CD8-positive, alpha-beta memory T cell (primary cell): ENCODE measurements around the gene FAM221B. TPM values are rescaled to one million over a fixed set of nuclear protein-coding genes. Genes with fewer than 3 reads are reported as not detected.
A peak's percentile ranks its signal among the peaks of the same experiment; 100 is the strongest.

Source experiments
- CTCF ChIA-PET: fragments of 350-600 bp; sonication (Branson Sonifier 250); formaldehyde crosslinking; loops from one replicate; lab custom pipeline; 2021; ENCODE audit warnings: antibody characterized with exemption; lab: Charles Lee
- POLR2A ChIA-PET: fragments of 350-600 bp; sonication (Branson Sonifier 250); formaldehyde crosslinking; loops from one replicate; lab custom pipeline; 2021; ENCODE audit warnings: antibody characterized with exemption; lab: Charles Lee
- DNase-seq, 5 donors: peaks; one replicate each; pipeline versions ENCODE4 v3.0.0 to v3.0.0-alpha.2; 2020 to 2022; ENCODE audit warnings: mixed read lengths in 1 of 5
- H3K27ac ChIP-seq: one replicate; pipeline ENCODE4 v1.7.0; 2013; ENCODE audit warnings: low read depth, mild to moderate bottlenecking, low read length, moderate library complexity
- H3K27me3 ChIP-seq: 2 replicates; pipeline ENCODE4 v1.7.0; 2013; ENCODE audit warnings: low read length, mild to moderate bottlenecking; ENCODE audit not compliant: insufficient read depth, poor library complexity, severe bottlenecking
- H3K36me3 ChIP-seq: 2 replicates; pipeline ENCODE4 v1.7.0; 2013; ENCODE audit warnings: mild to moderate bottlenecking, low read length, moderate library complexity; ENCODE audit not compliant: insufficient read depth
- H3K4me1 ChIP-seq: 2 replicates; pipeline ENCODE4 v1.7.0; 2013; ENCODE audit warnings: mild to moderate bottlenecking, low read length, moderate library complexity; ENCODE audit not compliant: insufficient read depth
- H3K4me3 ChIP-seq: 2 replicates; pipeline ENCODE4 v1.7.0; 2013; ENCODE audit warnings: mild to moderate bottlenecking, low read length
- H3K9me3 ChIP-seq: 2 replicates; pipeline ENCODE4 v1.7.0; 2013; ENCODE audit warnings: mild to moderate bottlenecking, low read length
- H3K27ac Mint-ChIP-seq, 8 donors: one replicate each; pipeline ENCODE4 v1.8.0; 2020 to 2021; ENCODE audit warnings: mixed read lengths in 8 of 8, mild to moderate bottlenecking in 6 of 8, inconsistent platforms in 3 of 8, moderate library complexity in 3 of 8
- H3K27me3 Mint-ChIP-seq, 2 donors: one replicate each; pipeline ENCODE4 v1.8.0; 2020 to 2021; ENCODE audit warnings: mixed read lengths in 2 of 2, mild to moderate bottlenecking in 1 of 2, moderate library complexity in 1 of 2
- H3K36me3 Mint-ChIP-seq, 3 donors: one replicate each; pipeline ENCODE4 v1.8.0; 2020 to 2021; ENCODE audit warnings: mixed read lengths in 3 of 3, inconsistent platforms in 1 of 3, mild to moderate bottlenecking in 1 of 3
- H3K4me1 Mint-ChIP-seq, 3 donors: one replicate each; pipeline ENCODE4 v1.8.0; 2020 to 2021; ENCODE audit warnings: mixed read lengths in 3 of 3, inconsistent platforms in 1 of 3, mild to moderate bottlenecking in 1 of 3
- H3K4me3 Mint-ChIP-seq, 7 donors: one replicate each; pipeline ENCODE4 v1.8.0; 2020 to 2021; ENCODE audit warnings: mixed read lengths in 7 of 7, mild to moderate bottlenecking in 6 of 7, moderate library complexity in 4 of 7, inconsistent platforms in 2 of 7
- H3K9me3 Mint-ChIP-seq, 5 donors: one replicate each; pipeline ENCODE4 v1.8.0; 2020 to 2022; ENCODE audit warnings: mixed read lengths in 5 of 5, mild to moderate bottlenecking in 3 of 5, moderate library complexity in 2 of 5, inconsistent platforms in 1 of 5
- polyA plus RNA-seq: library from polyadenylated mRNA; unstranded; fragments of 300-500 nt; fragmentation: Illumina TruSeq; gene quantifications from one replicate; pipeline ENCODE4 v1.2.3, GENCODE V29; 2021
- total RNA-seq, 2 experiments: library from RNA; stranded (reverse); gene quantifications; one replicate each; pipeline ENCODE4 v1.2.3, GENCODE V29; 2021

Gene FAM221B
- total and polyA plus RNA-seq, 3 experiments from 2014 or later, result not detected

DNA sequence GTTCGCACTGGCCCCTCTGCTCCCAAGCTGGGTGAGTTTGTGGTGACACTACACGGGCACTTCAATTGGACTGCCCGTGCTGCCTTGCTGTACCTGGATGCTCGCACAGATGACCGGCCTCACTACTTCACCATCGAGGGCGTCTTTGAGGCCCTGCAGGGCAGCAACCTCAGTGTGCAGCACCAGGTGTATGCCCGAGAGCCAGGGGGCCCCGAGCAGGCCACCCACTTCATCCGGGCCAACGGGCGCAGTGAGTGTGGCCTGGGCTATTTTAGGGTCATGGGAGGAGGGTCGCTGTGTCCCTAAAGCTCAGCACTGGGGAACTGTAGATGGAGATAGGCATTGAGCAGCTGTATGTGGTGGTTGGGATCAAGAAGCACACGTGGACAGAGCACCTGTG is 35.7 kb downstream of the FAM221B start:
- peaks cover 6% of the 10 kb centered on the region for H3K36me3 ChIP-seq
- H3K27ac Mint-ChIP-seq, result peak overlapping the region in 2 of 8 donors; percentile 49 to 63
- H3K36me3 Mint-ChIP-seq, result peaks cover 0 to 23% (median 6%) of the 10 kb centered on the region in 3 donors
- no peaks in the 10 kb centered on the region for H3K27me3 ChIP-seq
- H3K4me1 ChIP-seq, result no peaks in the 10 kb centered on the region
- no peaks in the 10 kb centered on the region for H3K27me3 Mint-ChIP-seq
- ChIA-PET POLR2A (no interaction called here), CTCF (interaction anchor here (0.7 to 2.4 kb wide), 5 partner anchors 34 to 110 kb away, joined by 3 to 15 read pairs (median 4); no protein-coding TSS in a partner anchor)
- peaks cover 7 to 8% (median 8%) of the 10 kb centered on the region in 3 donors for H3K4me1 Mint-ChIP-seq
- H3K4me3 ChIP-seq, result no peak overlapping the region
- H3K27ac ChIP-seq, result no peak overlapping the region
- H3K9me3 ChIP-seq, result no peaks in the 10 kb centered on the region
- H3K9me3 Mint-ChIP-seq, result no peaks in the 10 kb centered on the region
- DNase-seq, result no peak
- no peak overlapping the region for H3K4me3 Mint-ChIP-seq

DNA sequence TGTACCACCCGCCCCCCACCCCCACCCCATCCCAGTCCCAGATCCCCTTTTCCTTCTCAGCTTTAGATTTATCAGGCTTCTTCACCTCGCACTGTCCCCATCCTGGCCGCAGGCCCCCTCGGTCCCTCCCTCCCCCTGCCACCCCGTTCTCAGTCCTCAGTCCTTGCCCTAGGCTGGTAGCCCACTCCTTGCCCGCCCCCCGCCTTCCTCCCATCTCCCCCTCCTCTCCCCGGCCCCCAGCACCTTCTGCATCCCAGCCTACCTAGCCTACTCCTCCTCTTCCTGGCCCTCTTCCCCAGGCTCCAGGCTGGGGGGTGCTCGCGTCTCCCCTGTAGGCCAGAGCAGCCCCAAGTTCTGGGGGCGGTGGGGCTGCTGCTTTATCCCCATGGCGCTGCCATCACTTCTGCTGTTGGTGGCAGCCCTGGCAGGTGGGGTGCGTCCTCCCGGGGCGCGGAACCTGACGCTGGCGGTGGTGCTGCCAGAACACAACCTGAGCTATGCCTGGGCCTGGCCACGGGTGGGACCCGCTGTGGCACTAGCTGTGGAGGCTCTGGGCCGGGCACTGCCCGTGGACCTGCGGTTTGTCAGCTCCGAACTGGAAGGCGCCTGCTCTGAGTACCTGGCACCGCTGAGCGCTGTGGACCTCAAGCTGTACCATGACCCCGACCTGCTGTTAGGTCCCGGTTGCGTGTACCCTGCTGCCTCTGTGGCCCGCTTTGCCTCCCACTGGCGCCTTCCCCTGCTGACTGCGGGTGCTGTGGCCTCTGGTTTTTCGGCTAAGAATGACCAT is 36.3 kb downstream of the FAM221B start:
- H3K9me3 Mint-ChIP-seq, result no peaks in the 10 kb centered on the region
- H3K4me3 Mint-ChIP-seq, result no peak overlapping the region
- Histone ChIP-seq H3K27me3 (no peaks in the 10 kb centered on the region), H3K27ac (no peak overlapping the region), H3K36me3 (peaks cover 6% of the 10 kb centered on the region), H3K9me3 (no peaks in the 10 kb centered on the region), H3K4me1 (no peaks in the 10 kb centered on the region), H3K4me3 (no peak overlapping the region)
- H3K4me1 Mint-ChIP-seq, result peaks cover 7 to 9% (median 8%) of the 10 kb centered on the region in 3 donors
- ChIA-PET POLR2A (no interaction called here), CTCF (interaction anchor here (0.7 to 2.4 kb wide), 5 partner anchors 34 to 111 kb away, joined by 3 to 15 read pairs (median 3); no protein-coding TSS in a partner anchor)
- peaks cover 0 to 29% (median 8%) of the 10 kb centered on the region in 3 donors for H3K36me3 Mint-ChIP-seq
- DNase-seq, result no peak
- H3K27ac Mint-ChIP-seq, result no peak overlapping the region
- H3K27me3 Mint-ChIP-seq, result no peaks in the 10 kb centered on the region

DNA sequence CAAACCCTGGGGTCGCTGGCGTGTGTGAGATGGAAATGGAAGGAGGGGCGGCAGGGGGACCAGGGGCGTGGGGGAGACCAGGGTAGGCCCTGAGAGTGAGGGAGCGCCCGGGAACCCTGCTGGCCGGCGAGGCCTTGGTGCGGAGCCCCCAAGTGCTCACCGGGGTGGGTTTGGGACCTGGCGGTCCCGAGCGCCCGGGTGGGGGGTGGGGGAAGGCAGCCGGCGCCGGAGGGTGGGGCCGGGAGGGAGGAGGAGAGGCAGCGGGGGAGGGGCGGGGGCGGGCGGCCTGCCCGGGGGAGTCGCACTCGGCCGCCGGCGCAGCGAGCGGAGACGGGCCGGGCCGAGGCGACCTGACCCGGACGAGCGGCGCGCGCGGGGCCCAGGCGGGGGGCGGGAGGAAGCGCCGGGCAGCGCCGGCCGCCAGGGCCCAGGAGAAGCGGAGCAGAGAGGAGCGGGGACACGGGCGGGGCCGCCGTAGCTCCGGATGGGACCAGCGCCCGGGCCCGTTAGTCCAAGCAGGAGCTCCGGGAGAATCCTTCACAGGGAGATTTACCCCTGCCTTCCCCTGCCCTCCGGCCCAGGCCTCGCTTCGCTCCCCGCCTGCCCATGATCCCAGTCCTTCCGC is 37.1 kb downstream of the FAM221B start, which contains the start of gene NPR2:
Gene NPR2, plus strand, starts transcription at position 295 of the 625 bp plus-strand sequence. CDS start 818 bp downstream, outside the sequence.
- Mint-ChIP-seq H3K4me1 (peaks cover 7 to 9% (median 8%) of the 10 kb centered on the region in 3 donors), H3K27me3 (no peaks in the 10 kb centered on the region), H3K36me3 (peaks cover 0 to 32% (median 6%) of the 10 kb centered on the region in 3 donors), H3K27ac (peak within 1 kb of the TSS in 3 of 8 donors; percentile 29 to 63 (median 46)), H3K9me3 (no peaks in the 10 kb centered on the region), H3K4me3 (no peak within 1 kb of the TSS)
- CTCF ChIA-PET, result interaction anchor here (1.2 to 2.4 kb wide), 3 partner anchors 35 to 112 kb away, joined by 3 to 15 read pairs (median 3); no protein-coding TSS in a partner anchor
- no peaks in the 10 kb centered on the region for H3K4me1 ChIP-seq
- H3K9me3 ChIP-seq, result no peaks in the 10 kb centered on the region
- no peak within 1 kb of the TSS for H3K4me3 ChIP-seq
- DNase-seq, result no peak
- H3K27ac ChIP-seq, result no peak within 1 kb of the TSS
- POLR2A ChIA-PET, result no interaction called here
- H3K27me3 ChIP-seq, result no peaks in the 10 kb centered on the region
- H3K36me3 ChIP-seq, result peaks cover 8% of the 10 kb centered on the region

DNA sequence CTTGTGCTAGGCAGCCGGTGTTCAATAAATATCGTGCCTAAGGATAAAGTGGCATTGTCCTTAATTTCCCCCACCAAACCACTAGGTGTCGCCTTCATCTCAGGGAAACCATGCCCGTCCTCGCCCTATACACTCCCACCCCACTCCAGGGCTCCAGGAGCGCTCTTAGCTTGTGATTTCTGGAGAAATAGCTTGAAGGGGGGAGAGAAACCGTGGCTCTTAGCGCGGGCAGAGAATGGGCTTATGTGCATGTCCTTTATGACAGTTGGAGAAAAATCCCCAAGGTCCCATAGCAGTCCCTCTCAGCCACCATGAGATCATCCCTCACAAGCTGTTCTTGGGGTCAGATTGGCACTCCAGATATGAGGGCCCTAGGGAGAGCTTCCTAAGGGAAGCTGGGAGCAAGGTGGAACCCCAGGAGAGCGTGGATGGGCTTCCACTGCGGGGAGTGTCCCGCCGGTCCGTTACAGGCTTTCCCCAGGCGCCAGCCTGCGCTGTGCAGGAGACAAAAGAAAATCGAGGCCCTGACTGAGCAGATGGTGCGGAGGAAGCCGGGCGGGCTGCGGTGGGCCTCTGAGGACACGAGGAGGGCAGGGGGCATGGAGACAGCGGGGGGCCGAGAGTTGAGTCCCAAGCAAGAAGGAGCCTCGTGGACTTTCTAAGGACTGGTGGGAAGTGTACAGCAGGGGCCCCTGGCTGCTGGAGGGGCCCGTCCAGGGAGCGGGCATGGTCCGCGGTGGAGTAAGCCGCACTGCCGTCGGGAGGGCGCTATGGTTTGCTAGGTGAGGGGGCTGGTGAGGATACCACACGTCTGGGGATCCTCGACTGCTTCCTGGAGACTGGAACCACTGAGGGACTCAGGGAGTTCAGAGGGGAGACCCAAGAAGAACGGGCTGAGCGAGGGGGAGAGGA is 37.9 kb downstream of the FAM221B start:
- peaks cover 0 to 37% (median 7%) of the 10 kb centered on the region in 3 donors for H3K36me3 Mint-ChIP-seq
- peak; percentile 31 to 70 (median 54) for DNase-seq
- H3K4me1 ChIP-seq, result no peaks in the 10 kb centered on the region
- H3K27me3 Mint-ChIP-seq, result no peaks in the 10 kb centered on the region
- H3K27ac ChIP-seq, result no peak overlapping the region
- no peaks in the 10 kb centered on the region for H3K9me3 Mint-ChIP-seq
- no peak overlapping the region for H3K4me3 ChIP-seq
- ChIA-PET POLR2A (interaction anchor here (0.7 kb wide), 1 partner anchor 113 kb away, joined by 5 read pairs; no protein-coding TSS in a partner anchor), CTCF (interaction anchor here (0.6 to 4.0 kb wide), 35 partner anchors 8 to 187 kb away, joined by 3 to 50 read pairs (median 4); partner anchors contain the start of genes CCDC107, FAM221B, GBA2 and HINT2)
- peaks cover 7 to 9% (median 8%) of the 10 kb centered on the region in 3 donors for H3K4me1 Mint-ChIP-seq
- peaks cover 16% of the 10 kb centered on the region for H3K36me3 ChIP-seq
- H3K27ac Mint-ChIP-seq, result peak overlapping the region in 3 of 8 donors; percentile 29 to 63 (median 46)
- H3K4me3 Mint-ChIP-seq, result no peak overlapping the region
- H3K9me3 ChIP-seq, result no peaks in the 10 kb centered on the region
- no peaks in the 10 kb centered on the region for H3K27me3 ChIP-seq

DNA sequence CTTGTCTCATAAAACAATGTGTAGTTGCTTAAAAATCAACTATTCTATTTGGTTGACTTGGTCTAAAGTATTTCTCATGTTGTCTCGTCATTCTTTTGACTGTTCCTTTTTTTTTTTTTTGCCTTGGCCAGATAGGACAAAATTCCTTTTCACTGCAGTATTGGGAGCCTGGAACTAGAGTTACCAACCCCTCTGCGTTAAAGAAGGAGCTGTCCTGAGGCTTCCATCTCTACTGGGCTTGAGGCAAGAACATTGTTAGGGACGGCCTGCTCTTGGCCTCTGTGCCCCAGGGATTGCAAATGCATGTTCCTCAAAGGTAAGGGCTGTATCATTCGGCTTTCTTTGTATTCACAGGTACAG is 38.5 kb downstream of the FAM221B start:
- no peak overlapping the region for H3K27ac ChIP-seq
- CTCF ChIA-PET, result interaction anchor here (0.6 to 4.0 kb wide), 33 partner anchors 9 to 186 kb away, joined by 3 to 50 read pairs (median 4); partner anchors contain the start of genes CCDC107, FAM221B, GBA2 and HINT2
- no peaks in the 10 kb centered on the region for H3K9me3 ChIP-seq
- H3K27me3 ChIP-seq, result no peaks in the 10 kb centered on the region
- POLR2A ChIA-PET, result interaction anchor here (0.7 kb wide), 1 partner anchor 113 kb away, joined by 5 read pairs; no protein-coding TSS in a partner anchor
- peak overlapping the region in 1 of 8 donors; percentile 46 for H3K27ac Mint-ChIP-seq
- no peaks in the 10 kb centered on the region for H3K4me1 ChIP-seq
- peaks cover 0 to 38% (median 7%) of the 10 kb centered on the region in 3 donors for H3K36me3 Mint-ChIP-seq
- no peak overlapping the region for H3K4me3 Mint-ChIP-seq
- peaks cover 7 to 9% (median 8%) of the 10 kb centered on the region in 3 donors for H3K4me1 Mint-ChIP-seq
- peaks cover 19% of the 10 kb centered on the region for H3K36me3 ChIP-seq
- H3K27me3 Mint-ChIP-seq, result no peaks in the 10 kb centered on the region
- no peak for DNase-seq
- H3K9me3 Mint-ChIP-seq, result no peaks in the 10 kb centered on the region
- H3K4me3 ChIP-seq, result no peak overlapping the region

DNA sequence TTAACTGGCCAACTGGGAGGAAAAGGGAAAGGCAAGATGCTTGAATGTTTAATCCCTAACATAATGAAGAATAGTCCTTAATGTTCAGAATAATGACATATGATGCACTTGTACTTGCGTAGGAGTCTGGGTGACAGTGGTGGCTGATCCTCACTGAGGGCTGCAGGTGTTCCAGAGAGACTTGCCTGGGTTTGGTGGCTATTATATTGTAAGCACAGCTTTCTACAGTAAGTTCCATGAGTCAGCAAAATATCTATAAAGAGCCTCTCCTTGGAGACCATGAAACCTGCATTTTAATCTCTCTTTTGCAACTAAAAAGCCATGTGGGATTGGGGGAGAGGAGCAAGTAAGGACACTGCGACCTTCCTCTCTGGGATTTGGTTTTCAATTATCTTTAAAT is 39.0 kb downstream of the FAM221B start:
- no peak overlapping the region for H3K4me3 Mint-ChIP-seq
- DNase-seq, result no peak
- peak overlapping the region in 1 of 8 donors; percentile 73 for H3K27ac Mint-ChIP-seq
- H3K4me1 Mint-ChIP-seq, result peaks cover 7 to 8% (median 7%) of the 10 kb centered on the region in 3 donors
- peaks cover 0 to 41% (median 7%) of the 10 kb centered on the region in 3 donors for H3K36me3 Mint-ChIP-seq
- H3K27me3 ChIP-seq, result no peaks in the 10 kb centered on the region
- H3K9me3 Mint-ChIP-seq, result no peaks in the 10 kb centered on the region
- no peaks in the 10 kb centered on the region for H3K4me1 ChIP-seq
- no peak overlapping the region for H3K4me3 ChIP-seq
- H3K27me3 Mint-ChIP-seq, result no peaks in the 10 kb centered on the region
- no peaks in the 10 kb centered on the region for H3K9me3 ChIP-seq
- H3K27ac ChIP-seq, result no peak overlapping the region
- ChIA-PET CTCF (interaction anchor here (0.6 to 4.0 kb wide), 27 partner anchors 8 to 178 kb away, joined by 3 to 50 read pairs (median 5); partner anchors contain the start of genes CCDC107, GBA2, HINT2 and RGP1), POLR2A (no interaction called here)
- H3K36me3 ChIP-seq, result peaks cover 19% of the 10 kb centered on the region

DNA sequence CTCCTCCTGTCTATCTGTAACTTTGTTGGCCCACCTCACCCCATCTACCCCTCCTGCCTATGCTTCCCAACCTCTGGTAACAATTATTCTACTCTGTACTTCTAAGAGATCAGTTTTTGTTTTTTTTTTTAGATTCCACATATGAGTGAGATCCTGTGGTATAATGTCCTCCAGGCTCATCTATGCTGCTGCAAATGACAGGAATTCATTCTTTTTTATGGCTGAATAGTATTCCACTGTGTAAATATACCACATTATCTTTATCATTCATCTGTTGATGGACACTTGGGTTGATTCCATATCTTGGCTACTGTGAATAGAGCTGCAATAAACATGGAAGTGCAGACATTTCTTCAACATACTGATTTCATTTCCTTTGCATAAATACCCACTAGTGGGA is 45.1 kb downstream of the FAM221B start:
- Histone ChIP-seq H3K4me1 (no peaks in the 10 kb centered on the region), H3K27me3 (no peaks in the 10 kb centered on the region), H3K27ac (no peak overlapping the region), H3K9me3 (no peaks in the 10 kb centered on the region), H3K4me3 (no peak overlapping the region), H3K36me3 (peaks cover 12% of the 10 kb centered on the region)
- ChIA-PET CTCF (no interaction called here), POLR2A (no interaction called here)
- H3K27me3 Mint-ChIP-seq, result no peaks in the 10 kb centered on the region
- H3K4me1 Mint-ChIP-seq, result peaks cover 0 to 3% (median 1%) of the 10 kb centered on the region in 3 donors
- peak overlapping the region in 1 of 8 donors; percentile 32 for H3K27ac Mint-ChIP-seq
- peaks cover 11 to 42% (median 17%) of the 10 kb centered on the region in 3 donors for H3K36me3 Mint-ChIP-seq
- no peak for DNase-seq
- H3K9me3 Mint-ChIP-seq, result peaks cover 0 to 2% (median 0%) of the 10 kb centered on the region in 5 donors
- H3K4me3 Mint-ChIP-seq, result no peak overlapping the region
